ENCODE measurements around the gene CABP1.
A peak's percentile ranks its signal among the peaks of the same experiment; 100 is the strongest.

CABP1 gene

DNA sequence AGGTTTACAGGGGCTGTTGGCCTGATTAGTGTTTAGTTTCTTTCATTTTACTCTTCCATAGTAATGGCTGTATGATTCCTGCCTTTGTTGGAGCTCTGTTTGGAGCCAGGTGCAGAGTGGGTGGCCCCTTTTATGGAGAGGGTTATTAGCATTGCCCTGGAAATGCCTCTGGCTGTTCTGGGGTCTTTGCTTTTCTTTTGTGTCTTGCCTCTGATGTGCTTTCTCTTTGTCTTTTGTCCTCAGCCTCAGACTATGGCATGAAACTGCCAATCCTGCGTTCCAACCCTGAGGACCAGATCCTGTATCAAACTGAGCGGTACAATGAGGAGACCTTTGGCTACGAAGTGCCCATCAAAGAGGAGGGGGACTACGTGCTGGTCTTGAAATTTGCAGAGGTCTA lies 53.4 kb downstream of the CABP1 start:
- Histone ChIP-seq H3K9ac (ENCODE audit: low read length) (no peak overlapping the region), H3K36me3 (ENCODE audit: control insufficient read depth, insufficient read depth, low read length) (peaks cover 25% of the 10 kb centered on the region), H3K4me1 (ENCODE audit: control insufficient read depth, insufficient read depth, low read length) (peaks cover 7% of the 10 kb centered on the region), H3K27me3 (ENCODE audit: control insufficient read depth, insufficient read depth, low read length) (no peaks in the 10 kb centered on the region), H3K4me3 (ENCODE audit: low read length) (no peak overlapping the region), H3K27ac (ENCODE audit: low read depth, low read length) (no peak overlapping the region)

DNA sequence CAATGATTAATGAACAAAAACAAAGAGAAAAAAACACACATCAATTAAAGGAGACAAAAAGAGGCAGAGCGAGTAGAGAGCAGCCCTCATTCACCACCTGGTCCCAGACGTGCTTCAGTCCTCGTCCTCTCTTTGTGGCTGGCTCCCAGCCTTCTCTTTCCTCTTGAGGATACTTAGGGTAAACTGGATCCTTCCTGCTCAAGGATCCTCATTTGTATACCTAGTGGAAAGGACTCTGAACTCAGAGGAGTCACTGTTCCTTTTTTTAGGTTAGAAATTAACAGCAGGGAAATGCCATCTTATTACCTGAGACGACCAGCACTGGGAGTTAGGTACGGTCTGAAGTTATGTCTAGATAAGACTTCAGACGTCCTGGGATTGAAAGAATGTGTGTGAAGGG lies 56.2 kb downstream of the CABP1 start:
- Histone ChIP-seq H3K4me3 (ENCODE audit: low read length) (no peak overlapping the region), H3K4me1 (ENCODE audit: control insufficient read depth, insufficient read depth, low read length) (no peaks in the 10 kb centered on the region), H3K9ac (ENCODE audit: low read length) (no peak overlapping the region), H3K27me3 (ENCODE audit: control insufficient read depth, insufficient read depth, low read length) (no peaks in the 10 kb centered on the region), H3K36me3 (ENCODE audit: control insufficient read depth, insufficient read depth, low read length) (peaks cover 36% of the 10 kb centered on the region), H3K27ac (ENCODE audit: low read depth, low read length) (no peak overlapping the region)

DNA sequence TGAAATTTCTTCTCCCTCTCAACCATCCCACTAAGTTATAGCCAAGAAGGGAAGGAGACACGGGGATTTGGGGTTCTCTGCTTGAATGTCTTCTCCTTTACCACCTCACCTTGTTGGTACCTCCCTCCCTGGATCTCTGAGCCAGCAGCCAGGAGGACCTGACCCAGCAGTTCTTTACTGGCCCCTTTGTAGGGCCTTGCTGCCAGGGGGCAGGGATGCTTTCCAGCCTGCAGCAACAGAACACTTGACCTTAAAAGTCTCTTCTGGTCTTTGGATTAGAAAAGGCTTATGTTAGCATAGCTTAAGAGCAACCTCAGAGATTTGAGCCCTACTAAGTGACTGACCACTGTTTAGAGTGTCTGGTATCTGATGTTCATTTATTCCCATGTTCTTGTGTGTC lies 56.9 kb downstream of the CABP1 start:
- Histone ChIP-seq H3K4me1 (ENCODE audit: control insufficient read depth, insufficient read depth, low read length) (no peaks in the 10 kb centered on the region), H3K9ac (ENCODE audit: low read length) (no peak overlapping the region), H3K36me3 (ENCODE audit: control insufficient read depth, insufficient read depth, low read length) (peaks cover 36% of the 10 kb centered on the region), H3K4me3 (ENCODE audit: low read length) (no peak overlapping the region), H3K27ac (ENCODE audit: low read depth, low read length) (no peak overlapping the region), H3K27me3 (ENCODE audit: control insufficient read depth, insufficient read depth, low read length) (no peaks in the 10 kb centered on the region)

DNA sequence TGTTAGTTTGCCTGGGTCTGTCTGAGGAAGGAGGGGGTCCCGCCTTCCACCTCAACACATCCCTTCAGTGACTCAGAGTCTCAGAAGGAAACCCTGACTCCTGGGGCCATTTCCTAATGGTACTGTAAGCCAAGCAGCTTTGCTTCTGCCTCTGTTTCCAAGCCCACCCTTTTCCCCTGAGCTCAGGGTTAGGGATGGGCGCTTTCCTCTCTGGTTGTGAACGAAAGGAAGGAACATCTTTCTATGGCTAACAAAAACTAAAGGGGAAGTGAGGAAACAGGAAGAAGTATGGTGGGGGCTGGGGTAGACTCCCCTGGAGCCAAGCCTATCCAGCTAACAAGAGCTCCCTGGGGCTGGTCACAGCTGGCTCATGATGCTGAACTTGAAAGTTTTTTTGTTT lies 58.2 kb downstream of the CABP1 start:
- H3K27ac ChIP-seq (ENCODE audit: low read depth, low read length) = no peak overlapping the region
- no peaks in the 10 kb centered on the region for H3K4me1 ChIP-seq (ENCODE audit: control insufficient read depth, insufficient read depth, low read length)
- H3K27me3 ChIP-seq (ENCODE audit: control insufficient read depth, insufficient read depth, low read length) = no peaks in the 10 kb centered on the region
- no peak overlapping the region for H3K4me3 ChIP-seq (ENCODE audit: low read length)
- no peak overlapping the region for H3K9ac ChIP-seq (ENCODE audit: low read length)
- peaks cover 37% of the 10 kb centered on the region for H3K36me3 ChIP-seq (ENCODE audit: control insufficient read depth, insufficient read depth, low read length)

DNA sequence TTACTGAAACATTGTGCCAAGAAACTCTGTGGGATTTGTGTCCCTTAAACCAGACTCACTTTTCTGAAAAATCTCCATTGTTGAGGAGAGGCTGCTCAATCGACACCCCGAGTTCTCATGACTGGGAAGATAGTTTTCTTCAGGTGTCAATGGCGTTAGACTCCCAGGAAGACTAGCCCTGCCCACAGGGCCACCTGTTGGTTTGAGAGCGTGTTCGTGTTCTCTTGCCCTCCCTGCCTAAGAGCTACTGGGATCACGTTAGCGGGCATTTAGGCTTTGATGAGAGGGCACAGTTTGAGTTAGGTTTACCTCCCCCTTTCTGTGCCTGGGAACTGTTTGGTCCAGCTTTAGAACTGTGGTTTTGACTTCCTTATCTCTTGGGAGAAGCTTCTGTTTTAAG lies 59.1 kb downstream of the CABP1 start:
- Histone ChIP-seq H3K36me3 (ENCODE audit: control insufficient read depth, insufficient read depth, low read length) (peaks cover 32% of the 10 kb centered on the region), H3K27ac (ENCODE audit: low read depth, low read length) (no peak overlapping the region), H3K27me3 (ENCODE audit: control insufficient read depth, insufficient read depth, low read length) (no peaks in the 10 kb centered on the region), H3K4me3 (ENCODE audit: low read length) (no peak overlapping the region), H3K9ac (ENCODE audit: low read length) (no peak overlapping the region), H3K4me1 (ENCODE audit: control insufficient read depth, insufficient read depth, low read length) (no peaks in the 10 kb centered on the region)

DNA sequence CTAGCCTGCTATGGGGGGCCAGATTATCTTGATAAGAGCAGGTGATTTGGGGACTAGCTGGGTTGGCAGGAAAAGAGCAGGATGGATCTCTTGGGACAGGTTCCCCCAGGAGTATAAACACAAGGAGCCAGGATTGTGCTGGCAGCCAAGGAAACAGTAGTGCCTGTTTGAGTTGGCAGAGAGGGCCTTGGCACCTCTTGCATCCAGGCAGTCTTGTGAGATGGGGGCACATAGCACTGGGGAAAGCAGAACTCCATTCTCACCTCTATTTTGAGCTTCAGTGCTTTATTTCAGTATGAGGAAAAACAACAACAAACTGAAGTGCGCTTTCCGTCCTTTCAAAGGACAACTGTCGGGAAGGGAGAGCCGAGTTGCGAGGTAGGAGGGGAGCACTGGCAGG lies 60.5 kb downstream of the CABP1 start:
- H3K27me3 ChIP-seq (ENCODE audit: control insufficient read depth, insufficient read depth, low read length) = no peaks in the 10 kb centered on the region
- no peak overlapping the region for H3K4me3 ChIP-seq (ENCODE audit: low read length)
- H3K9ac ChIP-seq (ENCODE audit: low read length) = no peak overlapping the region
- H3K36me3 ChIP-seq (ENCODE audit: control insufficient read depth, insufficient read depth, low read length) = peaks cover 23% of the 10 kb centered on the region
- H3K27ac ChIP-seq (ENCODE audit: low read depth, low read length) = no peak overlapping the region
- H3K4me1 ChIP-seq (ENCODE audit: control insufficient read depth, insufficient read depth, low read length) = no peaks in the 10 kb centered on the region

DNA sequence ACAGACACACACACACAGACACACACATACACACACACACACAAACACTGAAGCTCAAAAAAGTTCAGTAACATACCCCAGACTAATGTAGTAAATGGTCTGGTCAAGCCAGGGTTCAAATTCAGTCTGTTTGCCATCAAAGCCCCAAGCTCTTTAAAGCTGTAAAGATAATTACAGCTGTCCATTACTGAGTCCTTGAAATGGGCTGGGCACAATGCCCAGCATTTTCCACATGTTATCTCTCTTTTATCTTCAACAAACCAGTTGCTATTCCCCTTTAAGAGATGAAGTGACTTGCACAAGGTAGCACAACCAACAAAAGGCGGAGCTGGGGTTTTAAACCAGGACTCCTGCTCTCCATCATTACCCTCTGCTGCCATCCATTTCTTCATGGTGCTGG lies 62.2 kb downstream of the CABP1 start:
- Histone ChIP-seq H3K9ac (ENCODE audit: low read length) (no peak overlapping the region), H3K4me3 (ENCODE audit: low read length) (no peak overlapping the region), H3K27ac (ENCODE audit: low read depth, low read length) (no peak overlapping the region), H3K36me3 (ENCODE audit: control insufficient read depth, insufficient read depth, low read length) (peaks cover 17% of the 10 kb centered on the region), H3K4me1 (ENCODE audit: control insufficient read depth, insufficient read depth, low read length) (no peaks in the 10 kb centered on the region), H3K27me3 (ENCODE audit: control insufficient read depth, insufficient read depth, low read length) (no peaks in the 10 kb centered on the region)

DNA sequence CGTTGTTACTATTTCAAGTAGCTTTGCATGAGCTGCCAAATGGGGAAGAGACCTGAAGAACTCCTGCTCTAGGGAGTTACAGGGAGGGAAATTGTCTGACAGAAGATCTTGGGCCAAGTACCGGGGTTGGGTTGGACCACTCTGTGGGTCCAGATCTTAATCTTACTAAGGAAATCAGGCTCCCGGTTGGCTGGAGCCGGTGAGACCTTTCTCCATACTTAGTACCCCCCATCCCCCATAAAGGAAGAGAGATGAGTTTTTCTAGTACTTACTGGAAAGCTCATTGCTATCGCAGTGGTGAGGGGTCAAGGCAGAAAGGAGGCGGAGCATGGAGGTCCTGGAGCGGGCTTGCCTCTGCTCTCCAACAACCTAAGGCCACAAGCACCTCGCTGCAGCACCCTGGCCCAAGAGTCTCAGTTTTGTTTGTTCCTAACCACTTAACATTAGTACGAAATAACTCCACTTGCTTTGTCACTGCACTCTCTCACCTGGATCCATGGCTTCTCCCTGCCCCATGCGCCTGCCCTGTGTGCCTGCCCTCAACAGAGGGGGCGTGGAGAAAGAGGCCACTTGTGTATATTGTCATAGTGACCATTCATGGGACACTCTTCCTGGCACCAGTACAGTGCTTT lies 63.0 kb downstream of the CABP1 start:
- Histone ChIP-seq H3K4me3 (ENCODE audit: low read length) (no peak overlapping the region), H3K4me1 (ENCODE audit: control insufficient read depth, insufficient read depth, low read length) (no peaks in the 10 kb centered on the region), H3K27me3 (ENCODE audit: control insufficient read depth, insufficient read depth, low read length) (no peaks in the 10 kb centered on the region), H3K27ac (ENCODE audit: low read depth, low read length) (no peak overlapping the region), H3K9ac (ENCODE audit: low read length) (no peak overlapping the region), H3K36me3 (ENCODE audit: control insufficient read depth, insufficient read depth, low read length) (peaks cover 14% of the 10 kb centered on the region)

DNA sequence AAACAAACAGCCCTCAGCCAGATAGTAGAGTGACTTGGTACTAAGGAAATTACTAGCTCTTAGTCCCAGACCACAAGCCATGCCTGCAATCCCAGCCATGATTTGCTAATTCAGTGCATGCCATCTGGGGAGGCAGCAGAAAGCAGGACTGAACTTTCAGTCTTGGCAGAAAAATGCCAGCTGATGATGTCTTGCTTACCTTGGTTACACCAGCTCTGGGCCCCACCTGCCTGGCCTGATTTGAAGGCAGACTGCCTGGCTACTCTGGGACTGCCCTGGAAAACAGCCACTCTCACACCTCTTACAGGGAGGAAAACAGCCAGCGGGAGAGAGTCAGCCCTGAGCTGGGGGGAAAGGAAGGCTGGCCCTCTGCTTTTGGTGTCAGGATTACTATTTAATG lies 65.2 kb downstream of the CABP1 start:
- H3K27me3 ChIP-seq (ENCODE audit: control insufficient read depth, insufficient read depth, low read length) = no peaks in the 10 kb centered on the region
- no peak overlapping the region for H3K27ac ChIP-seq (ENCODE audit: low read depth, low read length)
- no peak overlapping the region for H3K9ac ChIP-seq (ENCODE audit: low read length)
- no peaks in the 10 kb centered on the region for H3K4me1 ChIP-seq (ENCODE audit: control insufficient read depth, insufficient read depth, low read length)
- H3K36me3 ChIP-seq (ENCODE audit: control insufficient read depth, insufficient read depth, low read length) = peaks cover 6% of the 10 kb centered on the region
- no peak overlapping the region for H3K4me3 ChIP-seq (ENCODE audit: low read length)

DNA sequence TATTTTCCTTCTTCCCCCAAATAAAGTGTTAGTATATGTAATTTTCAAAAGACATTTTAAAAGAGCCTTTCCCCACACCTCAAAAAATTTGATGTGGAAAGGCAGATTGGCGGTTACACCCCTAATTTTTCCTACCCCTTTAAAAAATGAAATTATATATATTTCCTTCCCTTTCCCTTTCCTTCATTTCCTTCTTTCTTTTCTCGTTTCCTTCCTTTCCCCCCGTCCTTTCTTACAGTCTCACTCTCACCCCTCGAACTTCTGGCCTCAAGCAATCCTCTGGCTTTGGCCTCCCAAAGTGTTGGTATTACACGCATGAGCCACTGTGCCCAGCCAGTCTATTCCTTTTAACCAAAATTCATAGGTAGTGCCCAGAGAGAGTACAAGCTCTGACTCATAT lies 65.6 kb downstream of the CABP1 start:
- no peak overlapping the region for H3K27ac ChIP-seq (ENCODE audit: low read depth, low read length)
- H3K9ac ChIP-seq (ENCODE audit: low read length) = no peak overlapping the region
- no peaks in the 10 kb centered on the region for H3K4me1 ChIP-seq (ENCODE audit: control insufficient read depth, insufficient read depth, low read length)

DNA sequence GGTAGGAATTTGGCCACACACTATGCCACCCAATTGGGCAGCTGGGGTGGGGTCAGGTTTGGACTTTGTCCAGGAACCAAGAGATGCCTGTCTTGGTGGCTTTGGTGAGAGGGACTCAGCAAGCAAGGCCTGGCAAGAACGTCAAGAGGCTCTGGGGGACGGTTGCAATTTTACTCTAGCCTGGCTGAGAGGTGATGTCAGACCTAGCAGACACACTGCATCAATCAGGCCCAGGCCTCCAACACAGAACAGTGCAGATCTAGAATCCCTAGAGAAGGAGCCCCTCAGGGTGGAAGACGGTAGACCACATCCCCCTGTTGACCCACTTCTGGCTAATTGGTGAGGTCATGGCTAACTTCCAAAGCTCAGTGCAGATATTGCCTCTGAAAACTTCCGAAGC lies 68.2 kb downstream of the CABP1 start:
- Histone ChIP-seq H3K4me3 (ENCODE audit: low read length) (no peak overlapping the region), H3K9ac (ENCODE audit: low read length) (no peak overlapping the region), H3K27me3 (ENCODE audit: control insufficient read depth, insufficient read depth, low read length) (no peaks in the 10 kb centered on the region), H3K36me3 (ENCODE audit: control insufficient read depth, insufficient read depth, low read length) (peaks cover 1% of the 10 kb centered on the region), H3K4me1 (ENCODE audit: control insufficient read depth, insufficient read depth, low read length) (peaks cover 5% of the 10 kb centered on the region), H3K27ac (ENCODE audit: low read depth, low read length) (no peak overlapping the region)

More for the DNA sequence above, 65.6 kb downstream of the CABP1 start:
- Histone ChIP-seq H3K4me3 (ENCODE audit: low read length) (no peak overlapping the region), H3K27me3 (ENCODE audit: control insufficient read depth, insufficient read depth, low read length) (no peaks in the 10 kb centered on the region), H3K36me3 (ENCODE audit: control insufficient read depth, insufficient read depth, low read length) (peaks cover 2% of the 10 kb centered on the region)

DNA sequence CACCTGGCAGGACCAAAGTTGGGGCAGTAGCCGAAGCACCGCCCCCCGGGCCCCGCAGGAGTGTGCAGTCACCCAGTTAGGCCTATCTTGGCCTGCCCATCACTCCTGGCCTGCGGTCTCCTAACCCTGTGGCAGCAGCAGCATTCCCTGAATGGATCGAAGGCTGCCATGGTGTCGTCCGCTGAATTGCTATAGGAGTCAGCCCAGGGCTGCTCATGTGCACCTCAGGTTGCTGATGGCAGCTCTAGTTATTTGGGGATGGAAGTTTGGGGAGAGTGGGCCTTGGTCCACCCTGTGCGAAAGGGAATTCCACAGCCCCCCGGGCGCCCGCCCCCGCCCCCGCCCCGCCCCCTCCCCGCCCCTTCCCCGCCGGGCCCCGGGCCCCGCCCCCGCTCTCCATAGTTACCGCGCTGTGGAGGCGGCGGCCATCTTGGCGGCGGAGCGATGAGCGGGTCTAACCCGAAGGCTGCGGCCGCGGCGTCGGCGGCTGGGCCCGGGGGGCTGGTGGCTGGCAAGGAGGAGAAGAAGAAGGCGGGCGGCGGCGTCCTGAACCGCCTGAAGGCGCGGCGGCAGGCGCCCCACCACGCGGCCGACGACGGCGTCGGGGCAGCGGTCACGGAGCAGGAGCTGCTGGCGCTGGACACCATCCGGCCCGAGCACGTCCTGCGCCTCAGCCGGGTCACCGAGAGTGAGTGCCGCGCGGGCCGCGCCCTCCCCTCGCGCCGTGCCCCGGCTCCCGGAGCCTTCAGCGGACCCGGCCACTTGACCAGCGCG lies 69.8 kb downstream of the CABP1 start, which contains the start of gene UNC119B:
TSS of gene UNC119B (plus strand) at position 428 of the 774 bp plus-strand sequence. CDS start at position 445, 17 bp downstream.
- Histone ChIP-seq H3K27ac (ENCODE audit: low read depth, low read length) (peak within 1 kb of the TSS; percentile 58), H3K9ac (ENCODE audit: low read length) (no peak within 1 kb of the TSS), H3K4me3 (ENCODE audit: low read length) (peak within 1 kb of the TSS; percentile 76), H3K27me3 (ENCODE audit: control insufficient read depth, insufficient read depth, low read length) (no peaks in the 10 kb centered on the region), H3K4me1 (ENCODE audit: control insufficient read depth, insufficient read depth, low read length) (peaks cover 8% of the 10 kb centered on the region), H3K36me3 (ENCODE audit: control insufficient read depth, insufficient read depth, low read length) (peaks cover 5% of the 10 kb centered on the region)

DNA sequence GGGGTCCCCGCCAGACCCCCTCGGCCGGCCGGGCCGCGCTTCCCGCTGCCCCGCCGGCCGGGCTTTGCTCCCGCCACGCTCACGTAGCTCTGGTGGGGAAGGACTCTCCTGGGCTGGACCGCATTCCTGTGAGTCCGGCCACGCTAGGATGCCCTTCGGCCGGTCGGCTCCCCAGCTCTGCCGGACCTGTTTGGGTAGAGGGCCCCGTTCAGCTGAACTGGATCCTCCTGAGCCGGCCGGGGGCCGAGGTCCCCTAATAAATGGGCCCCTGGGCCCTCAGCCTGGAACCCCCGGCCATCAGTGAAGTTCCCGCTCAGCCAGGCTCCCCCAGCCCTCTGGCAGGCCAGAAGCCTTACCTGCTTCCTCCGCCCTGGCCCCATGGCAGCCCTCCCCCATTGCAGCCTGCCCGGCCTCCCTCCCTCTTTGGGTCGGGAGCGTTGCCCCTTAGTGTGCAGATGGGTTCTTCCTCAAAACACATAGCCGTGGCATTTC lies 70.4 kb downstream of the CABP1 start:
- no peaks in the 10 kb centered on the region for H3K27me3 ChIP-seq (ENCODE audit: control insufficient read depth, insufficient read depth, low read length)
- peaks cover 8% of the 10 kb centered on the region for H3K4me1 ChIP-seq (ENCODE audit: control insufficient read depth, insufficient read depth, low read length)

More for the DNA sequence above, 70.4 kb downstream of the CABP1 start:
- Histone ChIP-seq H3K4me3 (ENCODE audit: low read length) (peak overlapping the region; percentile 76), H3K9ac (ENCODE audit: low read length) (no peak overlapping the region), H3K27ac (ENCODE audit: low read depth, low read length) (peak overlapping the region; percentile 58), H3K36me3 (ENCODE audit: control insufficient read depth, insufficient read depth, low read length) (peaks cover 6% of the 10 kb centered on the region)

All from rectal smooth muscle tissue (tissue), 1 donor.